GM23338 (cell line): ENCODE data around the gene THBS4.

Experiments
- CREB1 ChIP-seq: fragments of 250-450 bp; sonication (Bioruptor Pico); IDR thresholded peaks from 2 replicates; pipeline ENCODE4 v1.5.0; 2020; ENCODE audit warnings: low read depth, mild to moderate bottlenecking, moderate library complexity
- EZH2 ChIP-seq: fragments of 200-600 bp; sonication (generic); IDR thresholded peaks from one replicate; pipeline ENCODE4 v1.8.0; 2017; ENCODE audit warnings: antibody characterized with exemption, mild to moderate bottlenecking, low read depth; ENCODE audit not compliant: unreplicated experiment
- EZH2phosphoT487 ChIP-seq: fragments of 200-600 bp; sonication (generic); IDR thresholded peaks from one replicate; pipeline ENCODE4 v1.8.1; 2018; ENCODE audit warnings: antibody characterized with exemption; ENCODE audit not compliant: unreplicated experiment
- JUNB ChIP-seq: IDR thresholded peaks from one replicate; pipeline ENCODE4 v1.6.1; 2016; ENCODE audit warnings: antibody characterized with exemption; ENCODE audit not compliant: unreplicated experiment
- NANOG ChIP-seq: IDR thresholded peaks from 2 replicates; pipeline ENCODE4 v1.6.1; 2016; ENCODE audit warnings: antibody characterized with exemption, borderline replicate concordance
- POLR2AphosphoS5 ChIP-seq: IDR thresholded peaks from 2 replicates; pipeline ENCODE4 v1.6.1; 2016; ENCODE audit warnings: antibody characterized with exemption, low read depth
- STAT1 ChIP-seq: IDR thresholded peaks from one replicate; pipeline ENCODE4 v1.6.1; 2016; ENCODE audit warnings: antibody characterized with exemption; ENCODE audit not compliant: unreplicated experiment
- ZNF114 ChIP-seq: fragments of 250-450 bp; sonication (Bioruptor Pico); IDR thresholded peaks from 2 replicates; pipeline ENCODE4 v1.5.0; 2020; ENCODE audit warnings: mild to moderate bottlenecking, moderate library complexity
- ZNF331 ChIP-seq: fragments of 250-450 bp; sonication (Bioruptor Pico); IDR thresholded peaks from 2 replicates; pipeline ENCODE4 v1.5.0; 2020; ENCODE audit warnings: low read depth, mild to moderate bottlenecking, moderate library complexity
- TF ChIP-seq, protein P1 (sequence below): fragments of 250-450 bp; sonication (Bioruptor Pico); IDR thresholded peaks from 2 replicates; pipeline ENCODE4 v1.5.0; 2020; ENCODE audit warnings: mild to moderate bottlenecking, moderate library complexity
- TF ChIP-seq, protein P2 (sequence below): IDR thresholded peaks from 2 replicates; pipeline ENCODE4 v1.6.1; 2016; ENCODE audit warnings: antibody characterized with exemption
- TF ChIP-seq, protein P3 (sequence below), 2 experiments: fragments of 200-600 bp in 1 of 2; sonication (generic) in 1 of 2; conservative IDR thresholded peaks; 2 replicates each; pipeline versions ENCODE4 v1.5.1 to v1.6.1; 2016 to 2017; ENCODE audit warnings: antibody characterized with exemption in 2 of 2, low read depth in 2 of 2, mild to moderate bottlenecking in 2 of 2, moderate library complexity in 1 of 2
- TF ChIP-seq, protein P4 (sequence below): IDR thresholded peaks from one replicate; pipeline ENCODE4 v1.6.1; 2018; ENCODE audit warnings: antibody characterized with exemption; ENCODE audit not compliant: unreplicated experiment

DNA sequence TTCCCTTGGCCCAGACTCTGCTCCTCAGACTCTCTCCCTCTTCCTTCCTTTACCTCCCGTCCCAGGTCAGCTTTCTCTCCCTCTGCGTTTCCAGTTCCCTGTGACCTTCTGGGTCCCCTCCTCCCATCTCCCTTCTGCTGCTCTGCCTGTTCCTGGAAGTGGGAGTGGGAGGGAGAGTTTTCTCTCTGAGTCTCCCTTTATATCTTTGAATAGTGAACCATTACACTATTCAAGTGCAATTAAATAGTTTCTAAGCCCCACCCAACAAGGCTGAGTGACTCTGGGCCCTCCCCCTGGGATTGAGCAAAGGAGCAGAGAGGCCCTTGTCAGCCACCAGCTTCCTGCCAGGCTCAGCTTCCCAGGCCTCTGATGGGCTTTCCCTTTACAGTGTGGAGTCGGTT lies 34.8 kb downstream of the THBS4 start:
- TF ChIP-seq, protein P1, sequence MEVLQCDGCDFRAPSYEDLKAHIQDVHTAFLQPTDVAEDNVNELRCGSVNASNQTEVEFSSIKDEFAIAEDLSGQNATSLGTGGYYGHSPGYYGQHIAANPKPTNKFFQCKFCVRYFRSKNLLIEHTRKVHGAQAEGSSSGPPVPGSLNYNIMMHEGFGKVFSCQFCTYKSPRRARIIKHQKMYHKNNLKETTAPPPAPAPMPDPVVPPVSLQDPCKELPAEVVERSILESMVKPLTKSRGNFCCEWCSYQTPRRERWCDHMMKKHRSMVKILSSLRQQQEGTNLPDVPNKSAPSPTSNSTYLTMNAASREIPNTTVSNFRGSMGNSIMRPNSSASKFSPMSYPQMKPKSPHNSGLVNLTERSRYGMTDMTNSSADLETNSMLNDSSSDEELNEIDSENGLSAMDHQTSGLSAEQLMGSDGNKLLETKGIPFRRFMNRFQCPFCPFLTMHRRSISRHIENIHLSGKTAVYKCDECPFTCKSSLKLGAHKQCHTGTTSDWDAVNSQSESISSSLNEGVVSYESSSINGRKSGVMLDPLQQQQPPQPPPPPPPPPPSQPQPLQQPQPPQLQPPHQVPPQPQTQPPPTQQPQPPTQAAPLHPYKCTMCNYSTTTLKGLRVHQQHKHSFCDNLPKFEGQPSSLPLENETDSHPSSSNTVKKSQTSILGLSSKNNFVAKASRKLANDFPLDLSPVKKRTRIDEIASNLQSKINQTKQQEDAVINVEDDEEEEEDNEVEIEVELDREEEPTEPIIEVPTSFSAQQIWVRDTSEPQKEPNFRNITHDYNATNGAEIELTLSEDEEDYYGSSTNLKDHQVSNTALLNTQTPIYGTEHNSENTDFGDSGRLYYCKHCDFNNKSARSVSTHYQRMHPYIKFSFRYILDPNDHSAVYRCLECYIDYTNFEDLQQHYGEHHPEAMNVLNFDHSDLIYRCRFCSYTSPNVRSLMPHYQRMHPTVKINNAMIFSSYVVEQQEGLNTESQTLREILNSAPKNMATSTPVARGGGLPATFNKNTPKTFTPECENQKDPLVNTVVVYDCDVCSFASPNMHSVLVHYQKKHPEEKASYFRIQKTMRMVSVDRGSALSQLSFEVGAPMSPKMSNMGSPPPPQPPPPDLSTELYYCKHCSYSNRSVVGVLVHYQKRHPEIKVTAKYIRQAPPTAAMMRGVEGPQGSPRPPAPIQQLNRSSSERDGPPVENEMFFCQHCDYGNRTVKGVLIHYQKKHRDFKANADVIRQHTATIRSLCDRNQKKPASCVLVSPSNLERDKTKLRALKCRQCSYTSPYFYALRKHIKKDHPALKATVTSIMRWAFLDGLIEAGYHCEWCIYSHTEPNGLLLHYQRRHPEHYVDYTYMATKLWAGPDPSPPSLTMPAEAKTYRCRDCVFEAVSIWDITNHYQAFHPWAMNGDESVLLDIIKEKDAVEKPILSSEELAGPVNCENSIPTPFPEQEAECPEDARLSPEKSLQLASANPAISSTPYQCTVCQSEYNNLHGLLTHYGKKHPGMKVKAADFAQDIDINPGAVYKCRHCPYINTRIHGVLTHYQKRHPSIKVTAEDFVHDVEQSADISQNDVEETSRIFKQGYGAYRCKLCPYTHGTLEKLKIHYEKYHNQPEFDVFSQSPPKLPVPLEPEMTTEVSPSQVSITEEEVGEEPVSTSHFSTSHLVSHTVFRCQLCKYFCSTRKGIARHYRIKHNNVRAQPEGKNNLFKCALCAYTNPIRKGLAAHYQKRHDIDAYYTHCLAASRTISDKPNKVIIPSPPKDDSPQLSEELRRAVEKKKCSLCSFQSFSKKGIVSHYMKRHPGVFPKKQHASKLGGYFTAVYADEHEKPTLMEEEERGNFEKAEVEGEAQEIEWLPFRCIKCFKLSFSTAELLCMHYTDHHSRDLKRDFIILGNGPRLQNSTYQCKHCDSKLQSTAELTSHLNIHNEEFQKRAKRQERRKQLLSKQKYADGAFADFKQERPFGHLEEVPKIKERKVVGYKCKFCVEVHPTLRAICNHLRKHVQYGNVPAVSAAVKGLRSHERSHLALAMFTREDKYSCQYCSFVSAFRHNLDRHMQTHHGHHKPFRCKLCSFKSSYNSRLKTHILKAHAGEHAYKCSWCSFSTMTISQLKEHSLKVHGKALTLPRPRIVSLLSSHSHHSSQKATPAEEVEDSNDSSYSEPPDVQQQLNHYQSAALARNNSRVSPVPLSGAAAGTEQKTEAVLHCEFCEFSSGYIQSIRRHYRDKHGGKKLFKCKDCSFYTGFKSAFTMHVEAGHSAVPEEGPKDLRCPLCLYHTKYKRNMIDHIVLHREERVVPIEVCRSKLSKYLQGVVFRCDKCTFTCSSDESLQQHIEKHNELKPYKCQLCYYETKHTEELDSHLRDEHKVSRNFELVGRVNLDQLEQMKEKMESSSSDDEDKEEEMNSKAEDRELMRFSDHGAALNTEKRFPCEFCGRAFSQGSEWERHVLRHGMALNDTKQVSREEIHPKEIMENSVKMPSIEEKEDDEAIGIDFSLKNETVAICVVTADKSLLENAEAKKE, result no peak
- TF ChIP-seq, protein P2, sequence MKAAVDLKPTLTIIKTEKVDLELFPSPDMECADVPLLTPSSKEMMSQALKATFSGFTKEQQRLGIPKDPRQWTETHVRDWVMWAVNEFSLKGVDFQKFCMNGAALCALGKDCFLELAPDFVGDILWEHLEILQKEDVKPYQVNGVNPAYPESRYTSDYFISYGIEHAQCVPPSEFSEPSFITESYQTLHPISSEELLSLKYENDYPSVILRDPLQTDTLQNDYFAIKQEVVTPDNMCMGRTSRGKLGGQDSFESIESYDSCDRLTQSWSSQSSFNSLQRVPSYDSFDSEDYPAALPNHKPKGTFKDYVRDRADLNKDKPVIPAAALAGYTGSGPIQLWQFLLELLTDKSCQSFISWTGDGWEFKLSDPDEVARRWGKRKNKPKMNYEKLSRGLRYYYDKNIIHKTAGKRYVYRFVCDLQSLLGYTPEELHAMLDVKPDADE, result no peak
- no peak for TF ChIP-seq EZH2
- TF ChIP-seq, protein P3, sequence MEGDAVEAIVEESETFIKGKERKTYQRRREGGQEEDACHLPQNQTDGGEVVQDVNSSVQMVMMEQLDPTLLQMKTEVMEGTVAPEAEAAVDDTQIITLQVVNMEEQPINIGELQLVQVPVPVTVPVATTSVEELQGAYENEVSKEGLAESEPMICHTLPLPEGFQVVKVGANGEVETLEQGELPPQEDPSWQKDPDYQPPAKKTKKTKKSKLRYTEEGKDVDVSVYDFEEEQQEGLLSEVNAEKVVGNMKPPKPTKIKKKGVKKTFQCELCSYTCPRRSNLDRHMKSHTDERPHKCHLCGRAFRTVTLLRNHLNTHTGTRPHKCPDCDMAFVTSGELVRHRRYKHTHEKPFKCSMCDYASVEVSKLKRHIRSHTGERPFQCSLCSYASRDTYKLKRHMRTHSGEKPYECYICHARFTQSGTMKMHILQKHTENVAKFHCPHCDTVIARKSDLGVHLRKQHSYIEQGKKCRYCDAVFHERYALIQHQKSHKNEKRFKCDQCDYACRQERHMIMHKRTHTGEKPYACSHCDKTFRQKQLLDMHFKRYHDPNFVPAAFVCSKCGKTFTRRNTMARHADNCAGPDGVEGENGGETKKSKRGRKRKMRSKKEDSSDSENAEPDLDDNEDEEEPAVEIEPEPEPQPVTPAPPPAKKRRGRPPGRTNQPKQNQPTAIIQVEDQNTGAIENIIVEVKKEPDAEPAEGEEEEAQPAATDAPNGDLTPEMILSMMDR (conservative IDR thresholded peaks at IDR 0.05; ENCODE audit: low read depth in 2 of 2), result no peak
- TF ChIP-seq POLR2AphosphoS5, result no peak
- TF ChIP-seq, protein P4, sequence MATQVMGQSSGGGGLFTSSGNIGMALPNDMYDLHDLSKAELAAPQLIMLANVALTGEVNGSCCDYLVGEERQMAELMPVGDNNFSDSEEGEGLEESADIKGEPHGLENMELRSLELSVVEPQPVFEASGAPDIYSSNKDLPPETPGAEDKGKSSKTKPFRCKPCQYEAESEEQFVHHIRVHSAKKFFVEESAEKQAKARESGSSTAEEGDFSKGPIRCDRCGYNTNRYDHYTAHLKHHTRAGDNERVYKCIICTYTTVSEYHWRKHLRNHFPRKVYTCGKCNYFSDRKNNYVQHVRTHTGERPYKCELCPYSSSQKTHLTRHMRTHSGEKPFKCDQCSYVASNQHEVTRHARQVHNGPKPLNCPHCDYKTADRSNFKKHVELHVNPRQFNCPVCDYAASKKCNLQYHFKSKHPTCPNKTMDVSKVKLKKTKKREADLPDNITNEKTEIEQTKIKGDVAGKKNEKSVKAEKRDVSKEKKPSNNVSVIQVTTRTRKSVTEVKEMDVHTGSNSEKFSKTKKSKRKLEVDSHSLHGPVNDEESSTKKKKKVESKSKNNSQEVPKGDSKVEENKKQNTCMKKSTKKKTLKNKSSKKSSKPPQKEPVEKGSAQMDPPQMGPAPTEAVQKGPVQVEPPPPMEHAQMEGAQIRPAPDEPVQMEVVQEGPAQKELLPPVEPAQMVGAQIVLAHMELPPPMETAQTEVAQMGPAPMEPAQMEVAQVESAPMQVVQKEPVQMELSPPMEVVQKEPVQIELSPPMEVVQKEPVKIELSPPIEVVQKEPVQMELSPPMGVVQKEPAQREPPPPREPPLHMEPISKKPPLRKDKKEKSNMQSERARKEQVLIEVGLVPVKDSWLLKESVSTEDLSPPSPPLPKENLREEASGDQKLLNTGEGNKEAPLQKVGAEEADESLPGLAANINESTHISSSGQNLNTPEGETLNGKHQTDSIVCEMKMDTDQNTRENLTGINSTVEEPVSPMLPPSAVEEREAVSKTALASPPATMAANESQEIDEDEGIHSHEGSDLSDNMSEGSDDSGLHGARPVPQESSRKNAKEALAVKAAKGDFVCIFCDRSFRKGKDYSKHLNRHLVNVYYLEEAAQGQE, result no peak
- TF ChIP-seq EZH2phosphoT487, result no peak
- TF ChIP-seq NANOG, result no peak
- TF ChIP-seq JUNB, result no peak
- TF ChIP-seq STAT1, result no peak
- TF ChIP-seq ZNF331, result no peak
- no peak for TF ChIP-seq CREB1 (CRISPR knock-in tag)
- TF ChIP-seq ZNF114, result no peak
